SK-N-SH treated with all-trans-retinoic acid at 6 μM for 48 hours (cell line): ENCODE data around the gene NAB1.

ENCODE experiments used
- ARNTL ChIP-seq: fragments of 450-650 bp; formaldehyde crosslinking; IDR thresholded peaks from 2 replicates; pipeline ENCODE4 v1.5.0; 2020; ENCODE audit warnings: low read depth, mild to moderate bottlenecking, moderate library complexity, borderline replicate concordance
- CREB5 ChIP-seq: fragments of 250-450 bp; sonication (Bioruptor Pico); IDR thresholded peaks from 2 replicates; pipeline ENCODE4 v1.5.1; 2020; ENCODE audit warnings: low read depth, mild to moderate bottlenecking, moderate library complexity
- ISL1 ChIP-seq: fragments of 250-450 bp; sonication (Bioruptor Pico); IDR thresholded peaks from 2 replicates; pipeline ENCODE4 v2.1.2; 2022; ENCODE audit warnings: mild to moderate bottlenecking, moderate library complexity
- OSR1 ChIP-seq: fragments of 250-450 bp; sonication (Bioruptor Pico); IDR thresholded peaks from 2 replicates; pipeline ENCODE4 v1.8.0; 2022; ENCODE audit warnings: moderate library complexity, mild to moderate bottlenecking, inconsistent platforms
- PPARA ChIP-seq: fragments of 250-450 bp; sonication (Bioruptor Pico); IDR thresholded peaks from 2 replicates; pipeline ENCODE4 v1.5.0; 2020; ENCODE audit warnings: mild to moderate bottlenecking, borderline replicate concordance
- SNAI2 ChIP-seq: fragments of 250-450 bp; sonication (Bioruptor Pico); IDR thresholded peaks from 2 replicates; pipeline ENCODE4 v1.5.0; 2020; ENCODE audit warnings: mild to moderate bottlenecking, moderate library complexity
- ZFP3 ChIP-seq: fragments of 250-450 bp; sonication (Bioruptor Pico); IDR thresholded peaks from 2 replicates; pipeline ENCODE4 v1.5.0; 2020; ENCODE audit warnings: mild to moderate bottlenecking, moderate library complexity
- ZFP30 ChIP-seq: fragments of 450-650 bp; formaldehyde crosslinking; IDR thresholded peaks from 2 replicates; pipeline ENCODE4 v1.5.0; 2022; ENCODE audit warnings: mild to moderate bottlenecking, moderate library complexity

GRCh38 chr2:190651413-190651812 lies 2.5 kb downstream of the NAB1 start:
- TF ChIP-seq OSR1 (CRISPR knock-in tag) (no peak), ZFP3 (CRISPR knock-in tag) (no peak), ISL1 (CRISPR knock-in tag) (no peak), PPARA (no peak), ZFP30 (CRISPR knock-in tag) (no peak), SNAI2 (CRISPR knock-in tag) (no peak), CREB5 (CRISPR knock-in tag) (no peak), ARNTL (CRISPR knock-in tag) (no peak)
